Activated CD4-positive, CD25-positive, alpha-beta regulatory T cell treated with anti-CD3 and anti-CD28 coated beads, Interleukin-2, amount 50 U/mL, for 24 hours (primary cell): ENCODE data around the gene CLASRP.

ENCODE experiments used
- ATAC-seq, 2 donors: fragments of 150-1000 bp; cut with Tn5 transposase; one replicate each; pipeline ENCODE4 v1.10.0; 2021; ENCODE audit warnings: mild to moderate bottlenecking in 1 of 2, moderate library complexity in 1 of 2

Gene CLASRP

DNA sequence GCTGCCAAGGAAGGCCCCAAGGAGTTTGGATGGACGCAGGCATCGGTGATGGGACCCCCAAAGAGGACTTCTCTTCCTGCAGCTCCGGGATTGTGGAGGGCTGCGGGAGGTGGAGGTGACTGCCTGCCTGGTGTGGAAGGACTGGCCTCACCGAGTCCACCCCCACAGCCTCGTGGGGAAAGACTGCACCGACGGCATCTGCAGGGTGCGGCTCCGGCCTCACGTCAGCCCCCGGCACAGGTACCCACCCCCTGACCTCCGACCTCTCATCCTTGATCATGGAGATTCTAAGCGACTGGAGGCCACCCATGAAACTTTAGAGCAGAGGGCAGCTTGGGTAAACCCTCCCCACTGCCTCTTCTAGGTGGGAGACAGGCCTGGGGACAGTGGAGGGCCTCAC is 16.9 kb upstream of the CLASRP start:
- ATAC-seq: no peak

DNA sequence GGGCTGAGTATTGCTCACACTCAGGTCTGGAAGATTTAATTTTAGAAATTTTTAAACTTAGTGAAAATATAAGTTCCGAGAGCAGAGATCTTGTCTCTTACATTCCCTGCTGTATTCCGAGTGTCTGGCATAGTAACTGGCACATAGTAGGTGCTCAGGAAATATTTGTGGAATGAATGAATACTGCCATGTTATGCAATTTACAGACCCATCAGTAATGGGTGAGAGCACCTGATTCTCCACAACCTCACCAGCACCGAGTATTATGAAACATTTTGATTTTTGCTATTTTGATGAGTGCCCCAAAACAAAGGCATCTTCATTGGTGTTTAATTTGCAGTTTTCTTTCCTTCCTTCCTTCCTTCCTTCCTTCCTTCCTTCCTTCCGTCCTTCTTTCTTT is 15.8 kb upstream of the CLASRP start:
- ATAC-seq: no peak

DNA sequence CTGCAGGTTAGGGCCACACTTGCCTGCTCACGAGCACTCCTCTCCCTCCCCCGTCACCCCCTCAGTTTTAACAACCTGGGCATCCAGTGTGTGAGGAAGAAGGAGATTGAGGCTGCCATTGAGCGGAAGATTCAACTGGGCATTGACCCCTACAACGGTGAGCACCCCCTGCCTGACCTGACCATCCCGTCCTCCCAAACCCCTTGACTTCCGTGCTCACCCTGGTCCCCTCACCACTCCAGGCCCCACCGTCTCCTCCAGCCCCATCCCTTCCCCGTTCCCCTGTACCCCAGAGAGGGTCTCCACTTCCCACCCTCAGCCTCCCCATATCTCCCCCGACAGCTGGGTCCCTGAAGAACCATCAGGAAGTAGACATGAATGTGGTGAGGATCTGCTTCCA is 13.6 kb upstream of the CLASRP start:
- no peak for ATAC-seq

- no peak for ATAC-seq
Measured at GRCh38 chr19:45027371-45027770, 11.5 kb upstream of the CLASRP start.

DNA sequence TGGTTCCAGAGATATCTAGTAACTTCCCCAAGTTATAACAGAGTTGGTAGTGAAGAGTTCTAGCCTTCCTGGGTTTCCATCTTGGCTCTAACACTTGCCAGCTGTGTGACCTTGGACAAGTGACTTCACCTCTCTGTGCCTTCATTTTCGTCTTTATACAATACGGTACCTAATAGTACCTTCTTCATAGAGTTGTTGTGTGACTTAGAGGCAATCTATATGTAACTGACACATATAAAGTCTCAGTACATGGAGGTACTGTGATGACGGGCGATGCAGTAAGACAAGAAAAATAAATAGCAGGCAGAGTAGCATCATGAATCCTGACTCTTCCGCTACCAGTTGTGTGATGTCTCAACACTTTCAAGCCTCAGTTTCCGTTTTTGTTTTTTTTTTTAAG is 8.0 kb upstream of the CLASRP start:
- no peak for ATAC-seq

DNA sequence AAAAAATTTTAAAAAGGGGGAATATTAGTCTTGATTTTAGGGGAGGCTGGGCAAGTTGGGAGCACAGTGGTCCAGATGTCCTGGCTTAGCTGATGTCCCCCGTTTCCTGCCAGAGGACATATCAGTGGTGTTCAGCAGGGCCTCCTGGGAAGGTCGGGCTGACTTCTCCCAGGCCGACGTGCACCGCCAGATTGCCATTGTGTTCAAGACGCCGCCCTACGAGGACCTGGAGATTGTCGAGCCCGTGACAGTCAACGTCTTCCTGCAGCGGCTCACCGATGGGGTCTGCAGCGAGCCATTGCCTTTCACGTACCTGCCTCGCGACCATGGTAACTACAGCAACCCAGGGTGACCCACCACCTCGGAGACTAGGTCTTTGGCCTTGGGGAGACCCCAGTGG is 6.4 kb upstream of the CLASRP start:
- no peak for ATAC-seq

DNA sequence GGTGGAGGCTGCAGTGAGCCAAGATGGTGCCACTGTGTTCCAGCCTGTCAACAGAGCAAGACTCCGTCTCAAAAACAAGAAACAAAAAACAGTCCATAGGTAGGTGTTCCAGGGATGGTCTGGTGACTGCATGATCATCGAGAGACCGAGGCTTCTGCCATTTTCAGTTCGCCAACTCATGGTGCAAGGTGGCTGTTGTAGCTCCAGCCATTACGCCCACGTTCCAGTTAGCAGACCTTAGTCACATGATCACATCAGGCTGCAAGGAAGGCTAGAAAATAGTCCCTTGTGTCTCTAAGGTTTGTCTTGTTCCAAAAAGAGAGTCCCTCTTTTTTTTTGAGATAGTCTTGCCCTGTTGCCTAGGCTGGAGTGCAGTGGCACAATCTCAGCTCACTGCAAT is 3.1 kb upstream of the CLASRP start:
- ATAC-seq: no peak

GRCh38 chr19:45037393-45038169 is 1.3 kb upstream of the CLASRP start:
- ATAC-seq: no peak

DNA sequence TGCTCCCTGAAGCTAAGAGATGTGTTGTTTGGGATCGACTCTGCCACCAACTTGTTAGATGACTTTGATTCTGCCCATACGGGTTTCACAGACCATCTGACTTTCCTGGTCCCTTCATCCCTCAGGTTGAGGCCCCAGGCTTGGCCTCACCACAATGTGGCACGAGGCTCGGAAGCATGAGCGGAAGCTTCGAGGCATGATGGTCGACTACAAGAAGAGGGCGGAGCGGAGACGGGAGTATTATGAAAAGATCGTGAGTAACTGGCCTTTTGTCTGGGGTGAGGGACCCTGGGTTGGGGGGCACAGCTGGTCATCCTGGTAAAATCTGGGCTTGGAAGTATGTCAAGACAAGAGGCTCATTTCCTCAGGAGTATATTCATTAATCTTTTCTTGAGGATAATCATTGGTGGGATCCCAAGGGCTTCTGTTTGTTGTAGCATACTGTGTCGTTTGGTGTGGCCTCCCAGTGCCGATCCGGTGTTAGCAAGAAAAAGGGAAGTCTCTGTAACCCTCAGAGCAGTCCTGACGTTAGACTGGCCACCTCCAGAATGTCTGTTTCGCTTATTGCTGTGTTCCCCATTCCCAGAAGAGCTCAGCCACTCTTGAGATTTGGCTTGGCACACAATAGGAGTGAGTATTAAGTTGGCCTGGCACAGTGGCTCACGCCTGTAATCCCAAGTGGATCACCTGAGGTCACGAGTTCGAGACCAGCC is 1.4 kb downstream of the CLASRP start:
- no peak for ATAC-seq

DNA sequence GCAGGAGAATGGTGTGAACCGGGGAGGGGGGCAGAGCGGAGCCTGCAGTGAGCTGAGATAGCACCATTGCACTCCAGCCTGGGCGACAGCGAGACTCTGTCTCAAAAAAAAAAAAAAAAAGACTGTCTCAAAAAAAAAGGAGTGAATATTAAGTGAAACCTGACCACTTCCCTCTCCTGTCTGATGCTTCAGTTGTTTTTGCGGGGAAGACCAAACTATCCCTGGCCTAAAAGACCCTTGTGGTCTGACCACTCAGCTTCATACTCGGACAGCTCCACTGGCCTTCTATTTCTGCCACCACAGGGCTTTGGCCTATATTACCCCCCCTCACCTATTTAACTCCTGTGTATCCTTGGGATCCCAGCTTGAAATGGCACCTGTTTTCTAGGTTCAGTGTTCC is 2.3 kb downstream of the CLASRP start:
- ATAC-seq: no peak

- no peak for ATAC-seq
Measured at GRCh38 chr19:45045671-45046353, 7.0 kb downstream of the CLASRP start.

GRCh38 chr19:45046355-45046754 is 7.5 kb downstream of the CLASRP start:
- ATAC-seq: no peak

- ATAC-seq: peak in 1 of 2 donors; percentile 55
Measured at GRCh38 chr19:45047188-45047797, 8.4 kb downstream of the CLASRP start.

DNA sequence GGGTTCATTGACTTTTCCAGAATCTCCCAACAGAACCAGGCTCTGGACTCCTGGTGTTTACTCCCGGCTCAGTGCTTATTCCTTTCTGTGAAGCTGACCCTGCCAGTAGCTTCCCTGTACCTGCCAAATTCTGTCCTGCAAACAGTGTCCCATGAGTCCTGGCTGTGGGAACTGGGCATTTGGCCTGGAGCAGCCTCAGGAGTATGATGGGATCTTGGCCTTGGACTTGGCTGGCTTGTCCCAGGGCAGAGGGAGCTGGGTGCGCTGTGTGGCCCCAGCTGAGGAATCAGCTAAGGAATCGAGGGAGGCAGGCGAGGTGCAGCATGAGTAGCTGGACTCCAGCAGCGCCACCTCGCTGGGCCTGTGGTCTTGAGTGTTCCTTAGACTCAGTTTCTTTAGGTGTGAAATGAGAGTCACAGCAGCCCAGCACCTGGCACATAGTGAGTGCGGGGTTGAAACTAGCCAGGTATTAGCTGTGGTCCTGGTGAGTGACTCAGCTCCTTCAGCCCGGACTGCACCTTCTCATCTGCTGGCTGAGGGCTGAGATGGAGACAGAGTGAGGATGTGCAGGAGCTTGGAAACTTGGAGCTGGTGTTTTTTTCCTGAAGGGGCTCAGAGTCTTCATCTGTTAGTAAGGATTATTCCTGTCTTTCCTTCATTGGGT is 10.4 kb downstream of the CLASRP start:
- peak in 1 of 2 donors; percentile 13 for ATAC-seq

GRCh38 chr19:45050036-45050435 is 11.2 kb downstream of the CLASRP start:
- no peak for ATAC-seq

GRCh38 chr19:45051929-45052579 is 13.2 kb downstream of the CLASRP start:
- ATAC-seq: no peak

DNA sequence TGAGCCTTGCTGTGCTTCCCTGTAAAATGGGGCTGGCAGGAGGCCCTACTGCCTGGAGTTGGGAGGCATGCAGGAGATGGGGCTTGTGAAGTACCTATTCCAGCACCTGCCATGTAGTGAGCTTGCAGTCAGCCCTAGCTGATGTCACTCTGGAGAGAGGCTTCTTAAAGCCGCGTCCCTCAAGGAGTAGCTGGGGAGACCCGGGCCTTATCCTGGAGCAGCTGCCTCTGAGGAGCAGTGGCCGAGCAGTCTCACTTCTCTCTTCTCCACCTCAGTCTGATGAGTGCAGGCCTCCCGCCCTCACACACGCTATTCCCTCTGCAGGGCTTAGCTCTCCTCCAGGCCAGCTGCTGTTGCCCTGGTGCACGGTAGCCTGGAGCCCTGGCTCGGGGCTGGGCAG is 18.0 kb downstream of the CLASRP start:
- ATAC-seq: no peak

DNA sequence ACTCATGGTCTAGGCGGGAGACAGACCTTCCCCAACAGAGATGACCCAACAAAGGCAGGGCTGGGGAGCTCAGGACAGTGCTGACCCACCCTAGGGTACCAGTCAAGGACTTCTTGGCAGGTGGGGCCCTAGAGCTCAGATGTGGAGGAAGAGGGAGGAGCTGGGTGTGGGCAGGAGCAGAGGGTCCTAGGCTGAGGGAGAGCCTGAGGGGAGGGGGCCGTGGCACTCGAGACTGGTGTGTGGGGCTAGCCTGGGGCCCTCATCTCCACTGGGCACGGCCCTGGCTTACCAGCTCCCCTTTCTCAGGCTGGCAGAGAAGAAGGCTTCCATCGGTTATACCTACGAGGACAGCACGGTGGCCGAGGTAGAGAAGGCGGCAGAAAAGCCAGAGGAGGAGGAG is 18.6 kb downstream of the CLASRP start:
- ATAC-seq: no peak

DNA sequence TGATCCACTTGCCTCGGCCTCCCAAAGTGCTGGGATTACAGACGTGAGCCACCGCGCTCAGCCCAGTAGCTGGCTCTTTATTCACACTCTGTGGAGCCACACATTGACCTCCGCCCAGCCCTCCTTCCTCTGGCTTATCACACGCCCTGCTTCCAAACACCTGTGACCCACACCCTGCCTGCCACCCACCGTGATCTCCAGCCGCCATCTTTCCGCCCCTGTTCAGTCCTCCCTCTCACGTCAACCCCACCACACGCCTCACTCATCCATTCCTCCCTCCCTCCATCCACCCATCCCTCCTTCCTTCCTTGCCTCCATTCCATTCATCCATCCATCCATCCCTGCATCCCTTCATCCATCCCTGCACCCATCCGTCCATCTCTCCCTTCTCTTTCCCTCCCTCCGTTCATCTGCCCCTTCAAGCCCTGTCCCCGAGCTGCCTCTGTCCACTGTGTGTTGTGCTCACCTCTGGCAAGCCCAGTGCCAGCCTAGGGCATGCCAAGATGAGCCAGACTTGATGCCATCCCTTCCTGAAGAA is 19.8 kb downstream of the CLASRP start:
- no peak for ATAC-seq

DNA sequence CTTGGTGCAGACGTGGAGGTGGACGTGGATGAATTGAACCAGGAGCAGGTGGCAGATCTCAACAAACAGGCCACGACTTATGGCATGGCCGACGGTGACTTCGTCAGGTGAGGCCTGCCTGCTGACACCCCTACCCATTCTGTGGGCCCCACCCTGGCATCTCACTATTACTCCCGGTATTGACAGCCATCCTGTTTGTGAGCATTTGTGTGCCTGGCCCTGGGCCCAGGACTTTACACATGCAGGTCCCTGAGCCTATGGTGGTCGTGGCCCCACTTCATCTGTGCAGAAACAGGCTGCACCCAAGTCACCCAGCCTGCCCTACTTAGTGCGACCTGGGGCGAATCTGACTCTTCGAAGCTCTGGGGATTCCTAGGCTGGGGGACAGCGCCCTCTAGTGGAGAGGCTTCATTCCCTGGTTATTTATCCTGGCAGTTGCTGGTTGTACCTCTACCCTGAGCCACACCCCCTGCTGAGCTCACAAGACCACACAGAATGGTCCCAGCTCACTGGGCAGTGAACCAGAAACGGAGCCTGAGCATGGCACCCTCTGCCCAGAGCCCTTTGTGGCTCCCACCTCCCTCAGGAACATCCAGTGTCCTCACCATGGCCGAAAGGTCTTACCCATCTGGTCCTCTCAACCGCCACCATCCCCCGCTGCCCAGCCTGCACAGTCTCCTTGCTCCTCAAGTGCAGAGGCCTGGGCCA is 20.6 kb downstream of the CLASRP start:
- peak; percentile 82 to 84 for ATAC-seq

- ATAC-seq: no peak
Measured at GRCh38 chr19:45061965-45062364, 23.1 kb downstream of the CLASRP start.
